PC-3 (cell line): Measurements from ENCODE around the gene TAF10. TPM values are rescaled to one million over a fixed set of nuclear protein-coding genes. Genes with fewer than 3 reads are reported as not detected.

Experiments used
- ATAC-seq: fragments of 200-7000 bp; cut with Tn5 transposase; 2 replicates; pipeline ENCODE4 v1.9.1; 2020; ENCODE audit warnings: mild to moderate bottlenecking, moderate library complexity
- BruUV-seq: library from RNA; stranded (reverse); fragments of 400-500 nt; replicated peaks from 2 replicates; lab custom pipeline; 2021; lab: Mats Ljungman, UMichigan
- CTCF ChIA-PET: fragments of 300-600 bp; sonication (Branson Sonifier 250); formaldehyde crosslinking; loops from one replicate; lab custom pipeline; 2022; ENCODE audit warnings: antibody characterized with exemption; lab: Charles Lee
- POLR2A ChIA-PET: fragments of 300-600 bp; sonication (Branson Sonifier 250); formaldehyde crosslinking; loops from one replicate; lab custom pipeline; 2022; ENCODE audit warnings: antibody characterized with exemption; ENCODE audit not compliant: unreplicated experiment; lab: Charles Lee
- DNase-seq: peaks from one replicate; pipeline ENCODE4 v3.0.0-alpha.2; 2015
- H2AFZ ChIP-seq: fragments of 300-600 bp; sonication (generic); 2 replicates; pipeline ENCODE4 v1.6.0; 2016; ENCODE audit warnings: antibody characterized with exemption, low read length
- H3F3A ChIP-seq: fragments of 300-600 bp; sonication (generic); one replicate; pipeline ENCODE4 v1.6.0; 2017; ENCODE audit warnings: antibody characterized with exemption, low read length, control low read depth, mild to moderate bottlenecking; ENCODE audit not compliant: unreplicated experiment
- H3K27ac ChIP-seq: fragments of 300-600 bp; sonication (generic); 2 replicates; pipeline ENCODE4 v1.5.1; 2016; ENCODE audit warnings: mild to moderate bottlenecking, low read length
- H3K27me3 ChIP-seq: fragments of 300-600 bp; sonication (generic); 2 replicates; pipeline ENCODE4 v1.6.1; 2016; ENCODE audit warnings: low read length, mixed read lengths
- H3K36me3 ChIP-seq: fragments of 300-600 bp; sonication (generic); 2 replicates; pipeline ENCODE4 v1.6.1; 2016; ENCODE audit warnings: low read depth, mixed run types, low read length, mixed read lengths
- H3K4me1 ChIP-seq: fragments of 300-600 bp; sonication (generic); 2 replicates; pipeline ENCODE4 v1.5.1; 2016; ENCODE audit warnings: low read length; ENCODE audit not compliant: insufficient read depth
- H3K4me2 ChIP-seq: fragments of 300-600 bp; sonication (generic); 2 replicates; pipeline ENCODE4 v1.6.0; 2016; ENCODE audit warnings: low read length
- H3K4me3 ChIP-seq: fragments of 300-600 bp; sonication (generic); 2 replicates; pipeline ENCODE4 v1.5.1; 2016; ENCODE audit warnings: mild to moderate bottlenecking, low read length, mixed read lengths
- H3K79me2 ChIP-seq: fragments of 300-600 bp; sonication (generic); 2 replicates; pipeline ENCODE4 v1.6.1; 2017; ENCODE audit warnings: low read length, mixed read lengths
- H3K9ac ChIP-seq: fragments of 300-600 bp; sonication (generic); 2 replicates; pipeline ENCODE4 v1.6.0; 2016; ENCODE audit warnings: mild to moderate bottlenecking, low read length
- H3K9me2 ChIP-seq: fragments of 300-600 bp; sonication (generic); replicated peaks from 2 replicates; pipeline ENCODE4 v1.6.1; 2016; ENCODE audit warnings: mixed run types, low read length, mixed read lengths
- H3K9me3 ChIP-seq: fragments of 300-600 bp; sonication (generic); 2 replicates; pipeline ENCODE4 v1.6.1; 2016; ENCODE audit warnings: low read length, mixed read lengths
- H4K20me1 ChIP-seq: fragments of 300-600 bp; sonication (generic); 2 replicates; pipeline ENCODE4 v1.6.1; 2016; ENCODE audit warnings: low read length, mixed read lengths
- EZH2 ChIP-seq: fragments of 300-600 bp; sonication (generic); IDR thresholded peaks from one replicate; pipeline ENCODE4 v1.6.1; 2017; ENCODE audit warnings: antibody characterized with exemption, mild to moderate bottlenecking, low read length; ENCODE audit not compliant: unreplicated experiment
- EZH2phosphoT487 ChIP-seq: fragments of 300-600 bp; sonication (generic); IDR thresholded peaks from 2 replicates; pipeline ENCODE4 v1.6.1; 2018; ENCODE audit warnings: mild to moderate bottlenecking, antibody characterized with exemption, low read length, borderline replicate concordance
- intact Hi-C: fragments of 100-400 bp; cut with micrococcal nuclease; formaldehyde crosslinking; loops from 2 replicates; pipeline ENCODE4 v1.9.0; 2023
- total RNA-seq: library from RNA; depleted of rRNA; stranded (reverse); fragments of >200 nt; gene quantifications from 2 replicates; pipeline ENCODE4 v1.2.3, GENCODE V29; 2014
- TF ChIP-seq, protein P1 (sequence below): fragments of 300-600 bp; sonication (generic); conservative IDR thresholded peaks from 2 replicates; pipeline ENCODE4 v1.5.1; 2017; ENCODE audit warnings: antibody characterized with exemption, low read depth, mild to moderate bottlenecking, low read length

The TAF10 gene
- total RNA-seq, 1 experiment from 2014 or later, result 102 TPM

DNA sequence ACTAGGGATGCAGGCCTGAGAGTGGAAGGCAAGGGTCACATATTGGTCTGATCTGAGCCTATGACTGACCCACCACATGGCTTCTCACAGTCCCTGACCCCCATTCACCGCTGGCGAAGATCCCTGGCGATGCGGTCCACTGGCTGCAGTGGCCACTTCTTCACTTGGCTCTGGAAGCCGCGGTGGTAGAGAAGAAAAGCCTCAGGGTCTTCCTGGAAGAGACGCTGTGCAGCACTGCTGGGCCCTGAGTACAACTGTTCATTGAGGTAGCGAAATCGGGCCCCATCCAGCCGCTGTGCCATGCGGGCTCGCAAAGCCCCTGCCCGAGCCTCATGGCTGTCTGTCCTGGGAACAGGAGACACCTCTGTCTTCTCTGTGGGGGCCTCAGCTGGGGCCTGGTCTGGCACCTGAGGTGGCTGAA lies 11.0 kb downstream of the TAF10 start:
- ChIA-PET CTCF (no interaction called here), POLR2A (no interaction called here)
- H3K9ac ChIP-seq, result no peak overlapping the region
- no peak for TF ChIP-seq EZH2phosphoT487
- TF ChIP-seq, protein P1, sequence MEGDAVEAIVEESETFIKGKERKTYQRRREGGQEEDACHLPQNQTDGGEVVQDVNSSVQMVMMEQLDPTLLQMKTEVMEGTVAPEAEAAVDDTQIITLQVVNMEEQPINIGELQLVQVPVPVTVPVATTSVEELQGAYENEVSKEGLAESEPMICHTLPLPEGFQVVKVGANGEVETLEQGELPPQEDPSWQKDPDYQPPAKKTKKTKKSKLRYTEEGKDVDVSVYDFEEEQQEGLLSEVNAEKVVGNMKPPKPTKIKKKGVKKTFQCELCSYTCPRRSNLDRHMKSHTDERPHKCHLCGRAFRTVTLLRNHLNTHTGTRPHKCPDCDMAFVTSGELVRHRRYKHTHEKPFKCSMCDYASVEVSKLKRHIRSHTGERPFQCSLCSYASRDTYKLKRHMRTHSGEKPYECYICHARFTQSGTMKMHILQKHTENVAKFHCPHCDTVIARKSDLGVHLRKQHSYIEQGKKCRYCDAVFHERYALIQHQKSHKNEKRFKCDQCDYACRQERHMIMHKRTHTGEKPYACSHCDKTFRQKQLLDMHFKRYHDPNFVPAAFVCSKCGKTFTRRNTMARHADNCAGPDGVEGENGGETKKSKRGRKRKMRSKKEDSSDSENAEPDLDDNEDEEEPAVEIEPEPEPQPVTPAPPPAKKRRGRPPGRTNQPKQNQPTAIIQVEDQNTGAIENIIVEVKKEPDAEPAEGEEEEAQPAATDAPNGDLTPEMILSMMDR, result no peak
- no peak for TF ChIP-seq EZH2
- H4K20me1 ChIP-seq, result no peaks in the 10 kb centered on the region
- intact Hi-C loops, result loop anchor here (5.0 to 10.0 kb wide), 3 partner anchors 69 to 226 kb away; partner anchors contain the start of genes ARFIP2 and TIMM10B
- no peaks in the 10 kb centered on the region for H3K9me2 ChIP-seq
- no peak overlapping the region for H3K4me2 ChIP-seq
- no peak overlapping the region for H2AFZ ChIP-seq
- H3K36me3 ChIP-seq, result peaks cover 35% of the 10 kb centered on the region; the same call in 1 of the 2 replicates
- no peaks in the 10 kb centered on the region for H3K27me3 ChIP-seq
- H3K4me3 ChIP-seq, result no peak overlapping the region
- BruUV-seq, result no TSS peak
- H3K27ac ChIP-seq, result no peak overlapping the region
- no peaks in the 10 kb centered on the region for H3K9me3 ChIP-seq
- ATAC-seq (no peak), DNase-seq (no peak)
- H3F3A ChIP-seq, result no peaks in the 10 kb centered on the region
- peaks cover 22% of the 10 kb centered on the region for H3K4me1 ChIP-seq
- peaks cover 66% of the 10 kb centered on the region for H3K79me2 ChIP-seq

DNA sequence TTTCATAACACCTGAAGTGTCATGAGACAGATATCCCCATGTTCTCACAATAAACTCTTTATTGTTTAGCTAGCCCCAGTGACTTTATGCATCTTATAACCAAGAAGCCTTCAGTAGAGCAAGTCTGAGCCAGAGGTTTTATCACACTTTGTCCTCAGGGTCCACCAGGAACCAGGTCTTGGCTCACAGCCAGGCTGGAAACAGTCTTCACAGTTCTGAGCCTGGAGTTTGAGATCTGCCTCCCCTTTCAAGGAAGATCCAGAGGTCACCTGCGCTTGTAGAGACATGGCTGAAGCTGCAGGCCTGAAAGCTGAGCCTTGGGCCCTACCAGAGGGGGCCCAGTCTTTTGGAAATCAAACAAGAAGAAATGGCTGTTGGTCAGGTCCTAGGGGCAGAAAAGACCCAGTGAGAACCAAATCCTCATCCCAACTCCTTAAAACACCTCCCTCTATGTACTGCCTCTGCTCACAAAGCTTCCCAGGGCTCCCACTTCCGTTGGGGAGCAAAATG lies 12.1 kb downstream of the TAF10 start:
- Histone ChIP-seq H3K9me2 (no peaks in the 10 kb centered on the region), H3K4me2 (no peak overlapping the region), H3K27ac (no peak overlapping the region), H3K36me3 (peaks cover 35% of the 10 kb centered on the region; the same call in 1 of the 2 replicates), H4K20me1 (no peaks in the 10 kb centered on the region), H3K9me3 (no peaks in the 10 kb centered on the region), H3K9ac (no peak overlapping the region), H3F3A (no peaks in the 10 kb centered on the region), H3K4me3 (no peak overlapping the region), H3K27me3 (no peaks in the 10 kb centered on the region), H2AFZ (no peak overlapping the region), H3K4me1 (peaks cover 13% of the 10 kb centered on the region), H3K79me2 (peaks cover 55% of the 10 kb centered on the region)
- BruUV-seq, result no TSS peak
- TF ChIP-seq, protein P1, result no peak
- no peak for TF ChIP-seq EZH2
- no peak for TF ChIP-seq EZH2phosphoT487
- ChIA-PET CTCF (no interaction called here), POLR2A (no interaction called here)
- DNase-seq (no peak), ATAC-seq (no peak)
- intact Hi-C loops, result loop anchor here (5.0 to 10.0 kb wide), 3 partner anchors 68 to 225 kb away; partner anchors contain the start of genes ARFIP2 and TIMM10B

DNA sequence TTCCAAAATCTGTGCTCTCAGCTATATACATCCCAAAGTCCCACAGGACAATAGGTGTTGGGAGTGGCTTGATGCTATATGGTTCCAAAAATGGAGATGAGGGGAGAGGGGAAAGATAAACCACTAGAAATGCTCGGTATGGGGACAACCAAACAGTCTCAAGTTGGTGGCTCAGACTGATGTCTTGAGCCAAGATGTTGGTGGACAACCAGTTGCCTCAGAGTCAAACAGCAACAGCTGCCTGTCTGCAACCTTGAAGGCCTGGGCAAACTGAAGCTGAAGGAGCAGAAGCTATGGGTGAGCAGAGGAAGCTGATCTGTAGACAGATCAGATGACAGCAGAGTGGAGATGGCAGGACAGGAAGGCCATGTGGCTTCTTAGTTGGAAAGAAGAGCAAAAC lies 12.6 kb downstream of the TAF10 start:
- H3K9me3 ChIP-seq, result no peaks in the 10 kb centered on the region
- no peak overlapping the region for H2AFZ ChIP-seq
- no peaks in the 10 kb centered on the region for H3K27me3 ChIP-seq
- H3F3A ChIP-seq, result no peaks in the 10 kb centered on the region
- H3K9me2 ChIP-seq, result no peaks in the 10 kb centered on the region
- H3K4me2 ChIP-seq, result no peak overlapping the region
- no peak overlapping the region for H3K9ac ChIP-seq
- peaks cover 8% of the 10 kb centered on the region; the same call in 1 of the 2 replicates for H3K4me1 ChIP-seq
- no peak overlapping the region for H3K27ac ChIP-seq
- TF ChIP-seq EZH2 (no peak), EZH2phosphoT487 (no peak)
- TF ChIP-seq, protein P1, result no peak
- intact Hi-C loops, result no loop called here
- peaks cover 50% of the 10 kb centered on the region for H3K79me2 ChIP-seq
- no peak for DNase-seq
- ChIA-PET CTCF (no interaction called here), POLR2A (no interaction called here)
- H3K4me3 ChIP-seq, result no peak overlapping the region
- no TSS peak for BruUV-seq
- no peaks in the 10 kb centered on the region for H4K20me1 ChIP-seq
- no peak for ATAC-seq
- peaks cover 35% of the 10 kb centered on the region; the same call in 1 of the 2 replicates for H3K36me3 ChIP-seq
